ENCODE results near the gene KCND3.

- no peak for TF ChIP-seq CTCF (IDR thresholded peaks at IDR 0.05; ENCODE audit: low read depth, low read length, poor library complexity, severe bottlenecking)
- no peak for TF ChIP-seq EZH2phosphoT487 (IDR thresholded peaks at IDR 0.05; ENCODE audit: borderline replicate concordance, low read length)
Observed at GRCh38 chr1:111833334-111833733, 156.1 kb downstream of the KCND3 start.
